GM19455 (cell line): ENCODE results near the gene CDH18.
"Not testable (repeated sequence)": the region's sequence is repeated elsewhere in the genome, so short reads cannot be mapped to it uniquely, and the experiment has no call there.

Experiments
- ATAC-seq: cut with Tn5 transposase; IDR thresholded peaks from one replicate; pipeline ENCODE4 v1.9.1; 2021; ENCODE audit not compliant: unreplicated experiment

CDH18 gene

DNA sequence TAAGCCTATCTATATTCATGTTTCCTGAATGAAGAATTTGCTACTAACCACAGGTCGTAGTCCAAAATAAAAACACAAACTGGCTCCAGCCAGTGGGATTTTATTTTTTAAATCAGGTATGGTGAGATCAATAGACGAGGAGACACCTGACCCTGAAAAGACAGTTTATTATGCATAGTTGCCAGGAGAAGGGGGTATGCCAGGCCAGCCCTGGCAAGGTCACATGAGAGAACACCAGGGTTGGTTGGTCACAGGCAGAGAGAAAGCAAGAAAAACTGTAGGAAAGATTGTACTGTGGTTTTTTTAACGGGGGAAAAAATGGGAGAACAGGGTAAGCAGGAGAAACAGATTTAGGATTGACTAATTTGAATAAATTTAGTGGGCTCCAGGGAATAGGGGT, 125.3 kb downstream of the CDH18 start:
- ATAC-seq, result no peak

DNA sequence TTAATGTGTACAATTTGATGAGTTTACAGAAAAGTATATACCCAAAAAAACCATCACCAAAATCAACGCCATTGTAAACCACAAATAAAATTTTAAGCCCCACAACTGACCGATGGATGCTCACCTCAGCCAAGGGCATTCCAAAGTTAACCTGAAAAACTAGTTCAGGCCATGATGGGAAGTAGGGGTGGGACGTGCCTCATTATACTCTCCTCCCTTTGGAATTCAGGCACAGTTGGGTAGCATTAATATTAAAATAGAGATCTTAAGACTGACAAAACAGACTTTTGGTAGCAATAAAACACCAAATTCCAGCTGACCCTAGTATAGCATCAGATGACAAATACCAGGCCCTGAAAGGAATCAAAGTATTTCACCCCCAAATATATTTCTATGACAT, 129.0 kb downstream of the CDH18 start:
- ATAC-seq, result no peak

DNA sequence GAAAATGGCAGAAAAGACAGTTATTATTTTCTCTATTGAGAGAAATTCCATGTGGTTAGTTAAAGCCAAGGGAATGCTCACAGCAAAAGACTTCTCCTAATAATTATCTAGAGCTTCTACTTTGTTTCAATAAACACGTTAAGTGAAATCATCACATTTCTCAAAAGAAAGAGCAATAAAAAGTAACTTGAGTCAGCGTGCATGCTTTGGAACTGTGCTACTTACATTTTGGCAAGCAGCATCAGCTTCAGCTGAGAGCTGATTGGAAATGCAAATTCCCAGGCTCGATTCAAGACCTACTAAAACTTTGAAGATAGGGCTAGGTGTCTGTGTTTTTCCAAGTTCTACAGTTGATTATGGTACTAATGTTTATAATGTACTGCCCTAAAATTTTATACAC, 132.1 kb downstream of the CDH18 start:
- ATAC-seq, result no peak

DNA sequence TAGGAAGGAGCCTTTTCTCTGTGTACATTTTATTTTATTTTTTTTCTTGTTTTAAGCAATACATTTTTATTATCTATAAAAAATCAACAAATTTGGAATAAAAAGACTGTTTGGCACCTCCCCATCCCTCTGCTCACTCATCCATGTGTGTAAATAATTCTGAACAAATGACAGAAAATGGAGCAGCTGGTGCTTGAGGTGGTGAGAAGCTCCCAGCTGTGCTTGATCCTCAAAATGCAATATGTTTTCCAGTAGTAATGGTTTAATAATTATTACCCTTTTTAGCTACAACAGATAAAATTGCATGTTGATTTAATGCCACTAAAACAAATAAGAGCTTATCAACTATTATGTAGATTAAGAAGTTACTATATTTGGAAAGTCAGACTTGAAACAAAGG, 132.5 kb downstream of the CDH18 start:
- no peak for ATAC-seq

DNA sequence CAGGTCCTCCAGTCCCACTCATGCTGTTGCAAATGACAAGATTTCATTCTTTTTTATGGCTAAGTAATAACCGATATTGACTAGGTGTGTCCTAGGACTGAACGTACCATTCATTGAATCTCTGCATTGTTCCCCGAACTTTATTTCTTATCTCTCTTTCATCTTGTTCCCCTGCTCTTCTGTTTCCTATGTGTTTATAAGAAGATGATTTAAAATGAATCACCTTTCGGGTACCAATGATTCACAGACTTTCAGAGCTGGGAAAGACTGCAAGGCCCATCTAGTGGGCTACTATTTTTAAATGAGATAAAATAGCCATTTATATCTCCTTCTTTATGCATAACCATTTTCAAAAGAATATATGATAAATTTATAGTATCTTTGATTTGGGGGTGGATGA, 133.0 kb downstream of the CDH18 start:
- ATAC-seq, result no peak

DNA sequence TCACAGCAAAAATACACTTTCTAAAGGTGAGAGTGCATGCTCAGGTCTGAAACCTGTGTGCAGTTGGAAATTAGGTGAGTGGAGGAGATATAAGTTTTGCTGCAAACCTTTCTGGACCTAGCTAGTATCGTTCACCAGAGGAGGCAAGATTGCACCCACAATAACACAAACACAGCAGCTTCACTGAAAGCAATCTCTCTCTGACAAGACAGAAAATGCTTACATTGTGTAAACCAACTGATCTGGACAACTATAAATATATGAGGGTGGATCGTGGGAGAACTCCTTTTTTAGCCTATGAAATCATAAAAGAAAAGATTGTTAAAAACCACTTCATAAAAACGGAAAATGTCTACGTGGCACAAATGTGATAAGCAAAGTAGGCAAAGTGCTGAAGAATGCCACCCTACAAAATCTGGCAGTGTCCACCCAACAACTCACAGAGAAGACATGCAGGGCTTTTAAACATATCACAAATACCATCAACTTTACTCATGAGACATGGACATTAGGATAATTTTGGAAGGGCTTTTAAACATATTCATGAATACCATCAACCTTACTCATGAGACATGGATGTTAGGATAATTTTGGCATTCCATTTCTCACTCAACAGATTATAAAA, 134.3 kb downstream of the CDH18 start:
- no peak for ATAC-seq

DNA sequence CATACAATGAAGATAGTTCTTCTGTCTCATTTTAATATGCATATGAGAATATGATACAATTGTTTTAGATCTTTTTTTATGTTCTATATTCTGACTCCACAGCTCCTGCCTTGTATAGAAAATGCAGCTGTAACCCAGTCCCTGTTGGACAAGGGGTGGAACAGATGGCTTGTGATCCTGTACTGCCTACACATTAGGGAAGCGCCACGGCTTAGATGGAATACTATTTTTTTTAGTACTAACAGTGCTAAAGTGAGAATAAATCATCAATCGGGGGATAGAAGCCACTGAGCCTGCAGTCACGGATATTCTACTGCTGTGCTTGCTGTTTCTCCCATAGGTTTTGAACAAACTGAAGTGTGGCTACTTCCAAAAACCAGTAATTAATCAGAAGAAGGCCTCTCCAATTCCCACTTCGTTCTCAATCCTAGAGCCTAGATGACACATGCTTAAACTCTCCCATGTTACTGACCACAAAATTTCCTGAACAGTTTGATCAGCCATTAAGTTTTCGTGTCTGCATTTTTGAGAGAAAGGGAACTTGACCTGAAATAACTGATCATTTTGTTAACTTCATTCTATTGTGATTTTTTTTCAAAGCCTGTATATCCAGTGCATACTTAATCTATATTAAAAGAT, 150.3 kb downstream of the CDH18 start:
- no peak for ATAC-seq

DNA sequence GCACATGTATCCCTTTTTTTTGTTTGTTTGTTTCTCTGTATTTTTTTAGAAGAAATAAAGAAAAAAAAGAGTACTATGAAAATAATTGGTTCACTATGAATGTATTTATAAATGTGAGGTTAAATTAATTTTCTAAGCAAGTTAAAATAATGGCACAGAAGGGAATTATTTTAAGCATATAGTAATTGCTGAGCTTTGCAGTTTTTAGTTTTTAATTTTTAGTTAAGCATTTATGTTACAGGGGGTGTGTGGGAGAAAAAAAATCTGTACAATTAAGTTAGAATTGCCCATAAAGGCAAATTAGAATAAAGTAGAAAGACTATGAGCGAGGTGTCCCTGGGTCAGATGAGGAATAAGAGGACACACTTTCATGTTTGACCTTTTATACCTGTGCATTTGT, 152.6 kb downstream of the CDH18 start:
- no peak for ATAC-seq

DNA sequence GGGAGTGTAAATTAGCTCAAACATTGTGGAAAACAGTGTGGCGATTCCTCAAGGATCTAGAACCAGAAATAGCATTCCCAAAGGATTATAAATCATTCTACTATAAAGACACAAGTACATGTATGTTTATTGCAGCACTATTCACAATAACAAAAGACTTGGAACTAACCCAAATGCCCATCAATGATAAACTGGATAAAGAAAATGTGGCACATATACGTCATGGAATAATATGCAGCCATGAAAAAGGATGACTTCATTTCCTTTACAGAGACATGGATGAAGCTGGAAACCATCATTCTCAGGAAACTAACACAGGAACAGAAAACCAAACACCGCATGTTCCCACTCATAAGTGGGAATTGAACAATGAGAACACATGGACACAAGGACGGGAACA, 175.3 kb downstream of the CDH18 start:
- not testable (repeated sequence) for ATAC-seq

DNA sequence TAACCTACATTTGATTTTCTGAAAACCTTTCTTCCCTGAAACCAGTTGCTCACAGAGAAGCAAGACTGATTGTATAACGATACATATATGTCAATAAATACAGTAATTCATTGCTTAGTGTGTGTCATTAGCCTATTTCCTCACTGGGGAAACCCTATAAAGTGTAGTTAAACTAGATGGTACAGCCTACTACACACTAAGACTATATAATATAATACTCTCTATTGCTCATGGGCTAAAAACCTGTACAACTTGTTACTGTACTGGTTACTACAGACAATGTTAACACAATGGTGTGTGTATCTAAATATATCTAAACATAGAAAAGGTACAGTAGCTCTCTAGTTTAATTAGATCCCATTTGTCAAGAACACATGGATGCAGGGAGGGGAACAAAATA, 181.2 kb downstream of the CDH18 start:
- no peak for ATAC-seq

DNA sequence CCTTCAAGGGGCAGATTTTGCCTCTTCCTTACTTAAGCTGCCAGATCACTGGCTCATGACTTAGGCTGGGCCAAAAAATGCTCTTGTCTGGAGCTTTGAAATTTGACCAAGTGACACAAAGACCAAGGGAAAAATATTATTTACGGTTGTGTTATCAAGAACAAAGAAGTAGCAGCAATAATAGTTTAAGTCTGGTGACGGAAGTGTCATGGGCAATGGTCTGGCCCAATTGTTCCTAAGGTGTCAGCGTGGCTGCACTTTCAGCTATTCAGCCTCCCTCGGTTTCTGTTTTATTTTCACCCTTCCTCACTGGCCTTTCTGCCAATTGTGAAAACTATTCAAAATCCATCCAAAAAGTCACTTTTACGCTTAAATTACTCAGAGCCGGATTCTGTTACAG, 185.3 kb downstream of the CDH18 start:
- ATAC-seq, result no peak

DNA sequence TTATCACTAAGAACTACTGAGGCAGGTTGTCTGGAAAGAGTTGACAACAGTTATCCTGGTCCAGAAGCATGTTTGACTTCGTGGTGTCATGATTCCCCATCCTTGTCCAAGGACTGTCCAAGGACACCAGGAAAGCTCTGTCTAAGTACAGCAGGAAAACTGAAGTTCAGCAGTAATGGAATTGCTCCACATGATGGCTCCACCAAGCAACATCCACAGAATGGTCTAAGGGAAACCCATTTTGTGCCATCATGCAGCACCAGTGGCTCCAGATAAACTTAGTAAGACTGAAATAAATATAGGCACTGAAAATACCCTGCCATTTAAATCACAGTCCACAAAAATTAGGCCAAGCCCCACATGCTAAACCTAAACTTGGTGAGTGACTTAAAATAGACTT, 192.8 kb downstream of the CDH18 start:
- ATAC-seq, result no peak

DNA sequence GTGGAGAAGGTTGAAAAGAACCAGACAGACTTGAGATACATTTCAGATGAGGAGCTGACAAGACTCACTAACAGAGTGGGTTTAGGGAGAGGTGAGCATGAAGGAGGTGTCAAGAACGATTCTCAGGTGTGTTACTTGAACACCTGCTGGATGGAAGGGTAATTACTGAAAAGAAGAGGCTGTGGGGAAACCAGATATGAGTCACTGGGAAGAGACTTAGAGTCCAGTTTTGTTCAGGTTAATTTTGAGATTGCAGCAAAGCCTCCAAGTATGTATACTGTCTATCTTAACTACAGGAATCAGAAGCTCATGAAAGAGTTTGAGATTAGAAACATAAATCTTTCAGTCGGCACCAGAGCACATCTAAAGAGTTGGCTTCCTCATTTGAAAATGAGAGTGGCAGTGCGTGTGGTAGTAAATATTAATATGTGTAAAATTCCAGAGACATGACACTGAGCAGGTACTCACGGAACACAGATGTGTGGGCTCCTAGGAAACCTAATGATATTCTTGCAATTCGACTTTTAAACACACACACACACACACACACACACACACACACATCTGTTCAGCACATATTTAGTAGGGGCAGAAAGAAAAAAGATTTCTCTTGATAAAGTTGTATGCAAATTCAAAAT, 197.1 kb downstream of the CDH18 start:
- no peak for ATAC-seq

DNA sequence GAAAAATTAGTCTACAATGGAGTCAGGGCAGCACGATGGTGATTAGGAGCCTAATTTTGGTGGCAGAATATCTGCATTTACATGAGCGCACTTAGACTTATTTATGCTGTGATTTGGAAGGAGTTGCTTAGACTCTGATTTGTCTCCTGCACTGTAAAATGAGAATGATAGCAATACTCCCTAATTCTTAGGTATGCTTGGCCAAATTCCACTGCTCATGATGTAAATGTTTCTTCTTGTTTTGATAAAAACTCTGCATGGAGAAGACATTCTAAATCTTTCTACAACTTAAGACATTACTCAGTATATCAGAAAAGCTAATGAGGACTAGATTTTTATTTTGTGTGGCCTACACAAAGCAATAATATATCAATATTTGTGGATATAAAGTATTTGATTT, 205.4 kb downstream of the CDH18 start:
- ATAC-seq, result no peak

DNA sequence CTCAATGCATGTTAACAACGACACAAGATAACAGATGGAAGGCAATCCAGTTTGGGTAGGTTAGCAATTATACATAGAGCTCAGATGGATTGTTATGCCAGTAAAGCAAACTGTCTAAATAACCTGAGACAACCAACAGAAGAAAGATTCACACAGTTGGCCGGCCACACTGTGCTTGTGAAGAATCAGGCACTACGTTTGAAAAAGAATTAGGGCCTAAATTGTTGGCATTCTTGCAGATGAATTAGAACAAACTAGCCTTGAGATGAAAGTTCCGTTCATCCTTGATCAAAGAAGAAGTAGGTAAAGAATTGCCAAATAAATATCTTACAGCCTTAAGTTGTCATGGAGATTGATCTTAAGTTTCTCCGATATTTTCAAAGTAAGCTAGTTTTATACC, 210.6 kb downstream of the CDH18 start:
- no peak for ATAC-seq

DNA sequence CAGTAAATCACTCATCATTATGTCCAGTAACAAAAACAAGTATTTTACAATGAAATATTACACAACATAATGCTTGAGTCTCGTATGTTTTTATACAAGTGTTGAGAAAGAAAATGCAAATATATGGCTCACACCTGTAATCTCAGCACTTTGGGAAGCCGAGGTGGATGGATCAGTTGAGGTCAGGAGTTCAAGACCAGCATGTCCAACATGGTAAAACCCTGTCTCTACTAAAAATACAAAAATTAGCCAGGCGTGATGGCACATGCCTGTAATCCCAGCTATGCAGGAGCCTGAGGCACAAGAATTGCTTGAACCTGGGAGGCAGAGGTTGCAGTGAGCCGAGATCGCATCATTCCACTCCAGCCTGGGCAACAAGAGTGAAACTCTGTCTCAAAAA, 211.1 kb downstream of the CDH18 start:
- not testable (repeated sequence) for ATAC-seq

DNA sequence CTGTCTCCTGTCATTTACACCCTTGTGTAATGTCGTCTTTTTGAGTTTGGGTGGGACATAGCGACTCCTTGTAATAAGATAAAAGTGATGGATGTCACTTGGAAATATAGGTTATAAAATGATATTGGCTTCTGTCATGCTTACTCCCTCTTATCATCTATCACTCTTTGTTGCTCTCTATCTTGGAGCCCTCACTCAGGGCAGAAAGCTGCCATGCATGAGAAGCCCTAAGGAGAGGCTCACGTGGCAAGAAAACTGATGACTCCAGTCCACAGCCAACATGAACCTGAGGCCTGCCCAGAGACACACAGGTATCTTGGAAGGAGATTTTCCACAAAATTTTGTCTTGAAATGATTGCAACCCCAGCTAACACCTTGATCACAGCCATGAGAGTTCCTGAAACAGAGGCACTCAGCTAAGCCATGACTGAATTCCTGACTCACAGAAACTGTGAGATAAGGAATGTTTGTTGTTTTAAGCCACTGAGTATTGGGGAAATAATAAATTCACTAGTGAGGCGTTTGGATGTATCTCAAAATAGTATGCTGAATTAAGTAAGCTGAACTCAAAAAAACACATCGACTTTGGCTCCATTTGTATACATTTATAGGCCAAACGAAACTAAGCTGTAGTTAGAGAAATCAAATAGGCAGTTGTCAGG, 216.7 kb downstream of the CDH18 start:
- no peak for ATAC-seq

DNA sequence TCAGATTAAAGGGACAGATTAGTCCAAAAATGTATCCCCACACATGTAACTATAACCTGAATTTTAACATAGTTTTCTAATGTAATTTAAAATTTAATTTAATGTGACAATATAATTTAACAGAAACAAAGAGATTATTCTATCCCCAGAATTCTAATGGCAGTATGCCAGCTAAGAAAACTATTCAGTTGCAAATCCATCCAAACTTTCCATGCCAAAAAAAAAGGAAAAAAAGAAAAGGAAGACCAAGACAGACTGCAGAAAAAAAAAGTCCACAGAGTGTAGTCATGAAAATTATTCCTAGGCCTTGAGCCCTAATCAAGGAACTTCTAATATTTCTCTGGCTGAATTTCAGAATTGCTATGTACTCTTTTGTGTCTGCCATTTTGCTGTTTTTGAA, 217.6 kb downstream of the CDH18 start:
- no peak for ATAC-seq

DNA sequence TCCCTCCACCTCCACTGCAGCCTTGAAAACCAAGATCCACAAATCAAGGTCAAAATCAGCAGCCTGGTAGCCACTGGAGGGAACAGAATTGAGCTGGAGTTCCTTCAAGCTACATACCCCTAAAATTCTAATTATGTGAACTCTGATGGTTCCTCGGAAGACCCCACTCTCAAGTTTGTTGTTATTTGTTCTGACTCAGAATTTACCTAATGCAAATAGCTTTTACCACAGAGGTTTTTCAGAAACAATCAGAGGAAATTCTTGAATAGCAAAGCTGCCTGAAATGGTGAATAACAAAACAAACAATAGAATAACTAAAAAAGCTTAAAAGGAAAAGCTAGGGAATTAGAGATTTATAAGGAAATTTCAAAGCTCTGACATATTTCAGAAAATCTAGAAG, 220.0 kb downstream of the CDH18 start:
- ATAC-seq, result no peak

DNA sequence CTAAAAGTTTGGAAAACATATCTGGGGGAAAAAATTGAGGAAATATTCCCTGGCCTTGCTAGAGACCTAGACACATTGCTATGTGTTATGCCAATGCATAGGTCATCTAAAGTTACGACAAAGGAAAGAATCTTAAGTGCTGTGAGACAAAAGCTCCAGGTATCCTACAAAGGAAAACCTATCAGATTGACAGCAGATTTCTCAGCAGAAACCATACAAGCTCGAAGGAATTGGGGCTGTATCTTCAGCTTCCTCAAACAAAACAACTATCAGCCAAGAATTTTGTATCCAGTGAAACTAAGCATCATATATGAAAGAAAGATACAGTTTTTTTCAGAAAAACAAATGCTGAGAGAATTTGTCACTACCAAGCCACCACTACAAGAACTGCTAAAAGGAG, 234.4 kb downstream of the CDH18 start:
- ATAC-seq, result no peak

DNA sequence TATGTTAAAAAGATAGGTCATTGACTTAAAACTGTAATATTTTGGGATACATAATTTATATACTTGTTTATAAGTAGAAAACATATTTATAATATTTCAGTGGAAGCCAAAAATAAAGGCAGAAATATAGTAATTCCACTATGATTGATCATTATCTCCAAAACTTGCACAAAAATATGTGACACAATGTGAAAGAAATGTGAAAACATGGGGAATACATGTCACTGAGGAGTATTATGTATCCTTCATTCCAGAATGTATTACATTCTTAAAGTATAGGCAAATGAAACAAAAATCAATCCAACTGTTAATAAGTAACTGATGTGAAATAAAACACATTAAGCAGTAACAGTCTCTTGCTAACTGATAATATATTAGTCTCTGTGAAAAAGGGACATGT, 236.7 kb downstream of the CDH18 start:
- ATAC-seq, result no peak

DNA sequence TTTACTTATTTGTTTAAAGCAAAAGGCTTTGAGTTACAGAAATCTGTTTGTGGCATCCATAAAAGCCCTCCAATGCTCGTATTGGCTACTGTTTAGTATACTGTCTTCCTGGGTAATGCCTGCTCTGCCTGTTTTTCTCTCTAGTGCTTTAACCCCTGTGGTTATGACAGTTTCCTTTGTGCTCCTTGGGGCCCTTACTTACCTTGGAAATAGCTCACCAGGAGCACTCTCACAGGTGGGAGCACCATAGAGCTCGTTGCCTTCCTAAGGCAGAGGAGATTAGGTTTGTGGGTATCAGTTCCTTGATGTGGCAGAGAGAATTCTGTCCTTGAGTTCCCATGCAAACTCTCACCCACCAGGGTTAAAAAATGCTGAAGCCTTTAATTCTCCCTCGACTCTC, 242.8 kb downstream of the CDH18 start:
- no peak for ATAC-seq
